Ovary (tissue), 3 donors: ENCODE measurements around the gene DYNC2I2.

Source experiments
- CTCF ChIP-seq, 3 donors: fragments of 450-650 bp in 2 of 3; fragments of 200-600 bp in 1 of 3; IDR thresholded peaks; one replicate each; pipeline versions ENCODE4 v1.5.1 to v1.8.0; 2016 to 2022; ENCODE audit warnings: antibody characterized with exemption in 3 of 3, mild to moderate bottlenecking in 1 of 3
- EP300 ChIP-seq: sonication (generic); formaldehyde crosslinking; IDR thresholded peaks from one replicate; pipeline ENCODE4 v1.6.1; 2017; ENCODE audit warnings: antibody characterized with exemption
- POLR2A ChIP-seq: fragments of 450-650 bp; IDR thresholded peaks from one replicate; pipeline ENCODE4 v1.6.1; 2017; ENCODE audit warnings: antibody characterized with exemption, mild to moderate bottlenecking, moderate library complexity
- donor health status: DM: no; HTN: no; CAD: no.

GRCh38 chr9:128696923-128697707 is 40.5 kb upstream of the DYNC2I2 start:
- TF ChIP-seq CTCF (IDR thresholded peaks at IDR 0.05), result no peak
- no peak for TF ChIP-seq POLR2A
- no peak for TF ChIP-seq EP300
